GM18505 (cell line): ENCODE data around the gene RNF212.

Source experiments
- ATAC-seq: cut with Tn5 transposase; IDR thresholded peaks from one replicate; pipeline ENCODE4 v1.9.1; 2021; ENCODE audit not compliant: unreplicated experiment
- POLR2A ChIP-seq: IDR thresholded peaks from 4 replicates; pipeline ENCODE4 v1.6.1; 2011; ENCODE audit warnings: borderline replicate concordance; ENCODE audit not compliant: insufficient read depth, insufficient read length; ENCODE audit errors: extremely low read depth

The RNF212 gene

GRCh38 chr4:1022051-1022738 is 91.2 kb downstream of the RNF212 start:
- ATAC-seq: no peak
- no peak for TF ChIP-seq POLR2A
